CD4-positive, alpha-beta T cell treated with Interleukin-17A for 1 hour (primary cell): ENCODE measurements around the gene CCDC192.
"Not testable (repeated sequence)": the region's sequence is repeated elsewhere in the genome, so short reads cannot be mapped to it uniquely, and the experiment has no call there.

ENCODE experiments used
- DNase-seq: peaks from one replicate; pipeline ENCODE4 v3.0.0-alpha.2; 2020

CCDC192 gene

DNA sequence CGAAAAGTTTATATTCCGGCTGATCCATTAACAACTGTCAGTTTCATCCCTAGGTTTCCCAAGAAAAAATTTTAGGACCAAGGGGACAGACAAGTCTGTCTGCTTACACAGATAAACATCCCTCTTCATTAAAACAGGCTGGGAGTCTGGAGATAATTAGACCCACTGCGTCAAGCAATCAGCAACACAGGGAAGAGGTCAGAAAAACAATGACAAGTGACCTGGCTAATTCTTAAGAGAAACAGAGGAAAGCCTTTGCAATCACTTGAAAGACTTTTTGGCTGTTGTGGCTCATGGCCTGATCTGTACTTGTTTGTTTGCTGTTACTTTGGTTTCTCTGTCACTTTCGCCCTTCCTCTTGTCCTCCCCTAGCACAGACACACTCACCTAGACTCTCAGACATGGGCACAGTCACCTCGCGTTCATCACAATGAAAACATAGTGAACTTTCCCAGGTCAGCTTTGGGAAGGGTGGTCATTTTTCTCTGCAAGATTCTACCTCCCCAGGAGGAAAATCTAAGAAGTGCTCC is 2.9 kb upstream of the CCDC192 start:
- DNase-seq = no peak

DNA sequence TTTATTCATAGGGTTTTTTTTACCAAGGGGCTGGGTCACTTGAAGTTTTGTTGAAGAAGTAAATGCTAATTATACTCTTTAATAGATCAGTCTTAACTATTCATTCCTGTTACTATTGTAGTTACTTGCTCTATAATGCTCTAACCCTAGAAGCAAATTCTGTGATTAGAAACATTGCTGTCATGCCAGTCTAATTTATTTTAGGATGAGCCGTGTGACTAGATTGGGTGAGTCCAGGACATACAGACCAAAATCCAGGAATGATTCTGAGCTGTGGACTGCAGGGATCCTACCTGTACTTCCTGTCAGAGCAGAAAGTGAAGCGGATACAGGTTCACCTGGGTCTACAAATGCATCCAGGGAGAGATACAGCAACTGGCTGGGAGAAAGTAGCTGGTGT is 757 bp upstream of the CCDC192 start:
- no peak for DNase-seq

DNA sequence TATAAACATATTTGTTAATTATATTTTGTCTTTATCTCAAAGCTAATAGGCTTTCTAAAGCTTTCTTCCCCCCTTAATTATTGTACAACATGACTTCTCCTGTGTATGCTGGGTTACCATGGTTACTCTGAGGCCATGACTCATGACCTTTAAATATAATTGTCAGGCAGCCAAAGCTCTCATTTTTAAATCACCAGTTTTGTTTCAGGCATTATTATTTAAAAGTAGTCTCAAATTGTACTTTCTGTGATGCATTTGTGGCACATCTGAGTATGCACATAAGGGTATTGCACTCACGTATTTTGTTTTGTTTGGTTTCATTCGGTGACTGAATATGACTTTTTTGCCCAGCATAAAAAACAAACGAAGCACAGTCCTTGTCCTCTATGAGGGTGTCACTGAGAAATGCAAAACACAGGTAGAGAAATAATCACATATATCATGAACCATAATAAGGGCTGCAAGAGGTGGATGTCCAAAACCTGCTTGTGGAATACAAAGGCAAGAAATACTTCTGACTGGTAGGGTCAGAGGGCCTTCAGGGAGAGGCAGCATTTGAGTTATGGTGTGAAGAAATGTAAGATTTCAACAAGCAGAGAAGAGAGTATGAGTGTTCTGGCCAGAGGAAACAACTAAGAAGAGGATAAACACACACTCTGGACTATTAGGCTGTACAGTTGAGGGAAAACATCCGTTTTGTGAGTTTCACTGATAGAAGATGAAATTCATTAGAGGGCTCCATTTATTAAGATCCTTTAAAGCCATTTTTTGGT is 2.1 kb downstream of the CCDC192 start:
- no peak for DNase-seq

DNA sequence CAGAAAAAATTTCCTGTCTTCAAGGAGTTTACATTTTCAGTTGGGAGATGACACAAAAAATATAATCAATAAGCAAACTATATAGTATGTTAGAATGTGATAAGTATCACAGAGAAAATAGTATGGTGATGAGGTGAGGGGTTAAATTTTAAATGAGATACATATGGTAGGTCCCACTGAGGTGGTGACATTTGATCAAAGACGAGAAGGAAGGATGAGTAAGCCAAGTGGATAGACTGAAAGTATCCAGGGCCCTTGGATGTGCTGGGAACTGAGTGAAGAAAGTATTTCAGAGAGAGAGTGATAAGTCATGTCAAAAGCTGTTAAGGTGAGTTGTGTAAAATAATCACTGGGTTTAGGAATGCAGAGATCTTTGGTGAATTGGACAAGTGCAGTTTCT is 3.5 kb downstream of the CCDC192 start:
- no peak for DNase-seq

DNA sequence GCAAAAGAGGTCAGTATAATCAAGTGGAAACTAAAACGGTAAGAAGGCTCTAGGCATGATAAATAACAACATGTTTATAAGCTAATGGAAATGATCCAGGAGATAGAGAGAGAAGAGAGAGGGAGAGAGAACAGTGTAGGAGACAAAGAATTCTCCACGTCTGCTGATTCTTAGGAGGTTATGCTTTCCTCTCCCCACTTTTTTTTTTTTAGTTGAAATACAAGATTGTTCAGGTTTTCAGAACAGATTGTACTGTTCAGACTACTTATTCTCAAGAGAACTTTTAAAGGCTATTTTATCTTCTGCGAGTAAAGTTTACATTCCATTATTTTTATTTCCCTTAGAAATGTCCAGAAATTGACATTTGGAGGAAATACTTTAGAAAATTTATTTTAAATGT is 4.0 kb downstream of the CCDC192 start:
- no peak for DNase-seq

DNA sequence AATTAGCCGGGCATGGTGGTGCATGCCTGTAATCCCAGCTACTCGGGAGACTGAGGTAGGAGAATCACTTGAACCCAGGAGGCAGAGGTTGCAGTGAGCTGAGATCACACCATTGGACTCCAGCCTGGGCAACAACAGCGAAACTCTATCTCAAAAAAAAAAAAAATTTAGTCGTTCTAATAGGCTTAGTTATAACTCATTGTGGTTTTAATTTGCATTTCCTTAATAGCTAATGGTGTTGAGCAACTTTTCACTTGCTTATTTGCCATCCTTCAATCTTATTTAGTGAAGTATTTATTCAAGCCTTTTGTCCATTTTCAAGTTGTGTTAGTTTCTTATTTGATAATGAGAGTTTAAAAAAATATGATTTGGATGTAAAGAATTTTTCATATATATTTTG is 9.9 kb downstream of the CCDC192 start:
- DNase-seq = not testable (repeated sequence)

DNA sequence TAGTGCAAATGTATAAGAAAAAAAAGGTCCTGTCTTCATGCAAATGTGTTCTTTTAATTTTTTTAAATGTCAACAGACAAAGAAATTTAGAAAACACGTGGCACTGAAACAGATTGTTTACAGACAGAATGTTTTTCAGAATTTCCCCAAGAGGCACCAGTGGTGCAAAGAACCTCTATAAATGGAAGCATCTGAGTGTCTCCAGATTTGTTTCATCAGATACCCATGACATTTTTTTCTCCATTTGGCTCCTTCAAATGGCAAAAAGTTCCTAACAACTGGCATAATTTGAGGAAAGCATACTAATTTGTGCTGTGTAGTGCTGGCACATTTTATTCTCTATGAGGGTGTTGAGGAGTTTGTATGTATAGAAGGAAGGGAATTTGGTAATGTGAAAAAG is 15.0 kb downstream of the CCDC192 start:
- DNase-seq = no peak

DNA sequence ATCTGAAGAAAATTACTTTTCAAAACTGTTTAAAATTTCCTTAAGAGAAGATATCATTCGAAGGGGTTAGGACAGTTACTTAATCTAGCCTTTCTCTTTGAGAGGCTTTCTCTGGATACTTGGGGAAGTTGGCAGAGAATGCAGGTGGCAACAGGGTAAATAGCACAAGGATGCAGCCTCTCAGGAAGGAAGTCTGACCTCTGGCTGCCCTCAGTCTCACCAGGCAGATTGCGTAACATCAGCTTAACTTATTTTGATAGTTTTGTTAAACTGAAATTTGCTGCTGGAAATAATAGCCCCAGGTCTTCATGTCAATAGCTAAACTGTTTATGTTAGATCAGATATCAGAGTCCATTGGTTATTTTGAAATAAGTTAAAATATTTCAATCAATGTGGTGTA is 20.4 kb downstream of the CCDC192 start:
- DNase-seq = no peak

DNA sequence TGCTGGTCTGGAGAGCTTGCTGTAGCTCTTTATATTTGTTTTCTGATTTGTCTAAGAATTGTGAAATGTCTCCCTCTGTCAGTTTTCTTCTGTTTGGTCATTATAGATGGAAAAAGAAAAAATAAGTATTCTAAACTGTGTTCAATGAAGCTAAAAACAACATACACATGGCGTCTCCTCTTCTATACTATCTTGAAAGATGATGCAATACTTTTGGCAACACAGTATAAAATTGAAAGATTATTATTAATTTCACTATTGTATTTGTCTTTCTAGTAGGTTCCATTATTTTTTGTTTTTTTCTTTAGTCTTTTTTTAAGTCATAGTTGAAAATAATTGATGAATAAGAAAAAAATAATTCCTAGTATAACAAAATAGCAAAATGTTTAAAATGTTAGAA is 22.5 kb downstream of the CCDC192 start:
- DNase-seq = no peak

DNA sequence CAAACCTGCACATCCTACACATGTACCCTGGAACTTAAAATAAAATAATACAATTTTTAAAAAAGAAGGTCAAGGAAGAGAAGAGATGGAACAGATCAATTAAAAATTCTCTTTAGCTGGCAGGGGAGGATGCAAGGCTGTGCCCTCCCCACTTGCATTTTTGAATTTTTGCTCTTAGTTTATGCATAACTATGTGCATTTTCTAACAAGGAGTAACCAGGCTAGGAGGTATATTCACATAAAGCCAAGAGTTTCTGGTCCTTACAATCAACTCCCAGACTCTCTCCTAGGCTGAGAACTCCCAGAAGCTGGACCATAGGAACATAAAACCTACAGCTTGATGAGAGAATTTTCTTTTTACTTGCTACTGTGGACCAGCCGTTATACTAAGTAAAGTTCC is 29.8 kb downstream of the CCDC192 start:
- DNase-seq = no peak

DNA sequence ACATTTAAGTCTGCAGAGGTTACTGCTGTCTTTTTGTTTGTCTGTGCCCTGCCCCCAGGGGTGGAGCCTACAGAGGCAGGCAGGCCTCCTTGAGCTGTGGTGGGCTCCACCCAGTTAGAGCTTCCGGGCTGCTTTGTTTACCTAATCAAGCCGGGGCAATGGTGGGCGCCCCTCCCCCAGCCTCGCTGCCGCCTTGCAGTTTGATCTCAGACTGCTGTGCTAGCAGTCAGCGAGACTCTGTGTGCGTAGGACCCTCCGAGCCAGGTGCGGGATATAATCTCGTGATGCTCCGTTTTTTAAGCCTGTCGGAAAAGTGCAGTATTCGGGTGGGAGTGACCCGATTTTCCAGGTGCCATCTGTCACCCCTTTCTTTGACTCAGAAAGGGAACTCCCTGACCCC is 36.2 kb downstream of the CCDC192 start:
- DNase-seq = not testable (repeated sequence)

DNA sequence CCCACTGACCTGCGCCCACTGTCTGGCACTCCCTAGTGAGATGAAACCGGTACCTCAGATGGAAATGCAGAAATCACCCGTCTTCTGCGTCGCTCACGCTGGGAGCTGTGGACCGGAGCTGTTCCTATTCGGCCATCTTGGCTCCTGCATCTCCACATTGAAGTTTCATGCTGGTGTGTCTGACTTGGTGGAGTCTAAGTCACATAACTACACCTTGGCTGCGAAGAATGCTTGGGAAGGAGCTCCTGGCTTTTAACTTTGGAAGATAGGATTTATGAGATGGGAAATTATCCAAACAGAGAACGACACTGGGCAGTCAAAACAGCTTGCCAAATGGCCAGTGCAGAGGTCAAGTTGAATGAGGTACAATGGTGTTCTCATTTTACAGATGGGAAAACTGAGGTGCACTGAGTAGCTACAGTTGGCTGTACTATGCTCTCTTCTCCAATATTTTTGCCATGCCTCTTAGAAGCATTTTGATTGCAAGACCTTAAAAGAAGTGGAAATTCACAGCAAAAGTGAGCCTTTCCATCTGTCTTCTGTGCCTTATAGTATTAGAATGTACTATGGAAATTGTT is 36.7 kb downstream of the CCDC192 start:
- DNase-seq = no peak

DNA sequence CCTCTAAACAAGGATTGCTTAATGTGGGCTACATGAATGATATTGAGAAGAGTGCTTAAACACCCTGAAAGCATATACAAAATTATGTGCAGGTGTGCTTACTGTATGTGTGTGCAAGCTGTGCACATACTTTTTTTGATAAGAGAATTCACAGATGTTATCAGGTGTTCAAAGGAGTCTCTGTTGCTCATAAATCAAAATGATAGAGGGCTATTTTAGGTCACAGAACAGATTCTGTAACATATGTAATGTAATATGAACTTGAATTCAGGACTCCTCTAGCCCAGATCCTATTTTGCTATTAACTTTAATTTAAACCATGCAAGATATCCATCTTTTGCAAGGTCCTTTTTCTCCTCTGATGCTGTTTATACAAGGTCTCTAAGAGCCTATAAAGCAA is 38.2 kb downstream of the CCDC192 start:
- no peak for DNase-seq

DNA sequence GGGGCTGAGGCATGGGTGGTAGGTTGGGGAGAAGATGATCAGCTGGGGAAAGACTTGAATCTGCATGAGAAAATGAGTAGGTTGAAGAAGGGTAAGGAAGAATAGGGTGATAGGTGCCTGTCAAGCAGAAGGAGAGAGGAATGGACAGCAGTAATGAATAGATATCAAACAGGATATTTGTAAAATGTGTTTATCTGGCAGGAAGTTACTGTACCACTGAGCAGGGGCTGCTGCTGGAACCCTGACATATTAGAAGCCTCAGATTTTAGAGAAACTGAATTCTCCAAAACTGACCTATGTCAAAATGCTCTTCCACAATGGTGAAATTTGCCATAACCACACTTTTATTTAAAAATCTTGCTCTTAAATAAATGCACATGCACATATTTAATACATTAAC is 41.0 kb downstream of the CCDC192 start:
- DNase-seq = no peak

DNA sequence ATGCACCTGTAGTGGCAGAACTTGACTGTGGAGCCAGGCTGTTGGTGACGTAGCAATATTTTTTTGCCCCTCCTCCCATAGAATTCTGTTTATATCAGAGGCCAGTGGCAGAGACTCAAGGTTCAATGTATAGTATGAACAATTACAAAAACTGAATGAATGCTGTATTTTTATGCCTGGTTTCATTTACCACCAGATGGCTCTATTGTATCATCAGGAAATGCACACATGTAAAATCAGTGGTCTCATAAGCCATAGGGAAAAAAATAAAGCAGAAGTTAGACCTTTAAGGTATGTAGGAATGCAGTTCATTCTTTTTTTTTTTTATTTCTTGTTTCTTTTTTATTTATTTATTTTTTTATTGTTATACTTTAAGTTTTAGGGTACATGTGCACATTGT is 43.6 kb downstream of the CCDC192 start:
- DNase-seq = peak; percentile 18

DNA sequence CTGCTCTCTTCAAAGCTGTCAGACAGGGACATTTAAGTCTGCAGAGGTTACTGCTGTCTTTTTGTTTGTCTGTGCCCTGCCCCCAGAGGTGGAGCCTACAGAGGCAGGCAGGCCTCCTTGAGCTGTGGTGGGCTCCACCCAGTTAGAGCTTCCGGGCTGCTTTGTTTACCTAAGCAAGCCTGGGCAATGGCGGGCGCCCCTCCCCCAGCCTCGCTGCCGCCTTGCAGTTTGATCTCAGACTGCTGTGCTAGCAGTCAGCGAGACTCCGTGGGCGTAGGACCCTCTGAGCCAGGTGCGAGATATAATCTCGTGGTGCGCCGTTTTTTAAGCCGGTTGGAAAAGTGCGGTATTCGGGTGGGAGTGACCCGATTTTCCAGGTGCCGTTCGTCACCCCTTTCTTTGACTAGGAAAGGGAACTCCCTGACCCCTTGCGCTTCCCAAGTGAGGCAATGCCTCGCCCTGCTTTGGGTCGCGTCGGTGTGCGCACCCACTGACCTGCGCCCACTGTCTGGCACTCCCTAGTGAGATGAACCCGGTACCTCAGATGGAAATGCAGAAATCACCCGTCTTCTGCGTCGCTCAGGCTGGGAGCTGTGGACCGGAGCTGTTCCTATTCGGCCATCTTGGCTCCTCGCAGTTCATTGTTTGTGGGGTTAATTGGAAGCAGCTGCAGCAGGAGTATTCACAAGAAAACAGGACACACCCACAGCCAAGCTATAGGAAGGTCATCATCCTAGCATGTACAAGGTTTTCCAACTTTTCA is 49.5 kb downstream of the CCDC192 start:
- DNase-seq = not testable (repeated sequence)

DNA sequence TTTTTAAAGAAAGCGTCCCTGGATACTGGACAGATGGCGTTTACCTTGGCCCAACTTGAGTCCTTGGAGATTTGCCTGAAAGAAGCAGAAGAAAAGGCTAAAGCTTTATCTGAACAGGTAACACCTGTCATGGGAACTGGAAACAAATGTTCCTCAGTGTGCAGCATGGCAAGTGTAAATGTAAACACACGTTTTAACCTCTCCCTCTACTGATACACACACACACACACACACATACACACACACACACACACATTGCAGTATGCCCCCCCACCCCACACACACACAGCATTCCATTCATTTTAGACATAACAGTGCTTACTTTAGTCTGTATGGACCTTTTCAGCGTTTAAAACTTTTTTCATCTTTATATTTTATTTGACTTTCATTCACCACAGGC is 51.1 kb downstream of the CCDC192 start:
- no peak for DNase-seq

DNA sequence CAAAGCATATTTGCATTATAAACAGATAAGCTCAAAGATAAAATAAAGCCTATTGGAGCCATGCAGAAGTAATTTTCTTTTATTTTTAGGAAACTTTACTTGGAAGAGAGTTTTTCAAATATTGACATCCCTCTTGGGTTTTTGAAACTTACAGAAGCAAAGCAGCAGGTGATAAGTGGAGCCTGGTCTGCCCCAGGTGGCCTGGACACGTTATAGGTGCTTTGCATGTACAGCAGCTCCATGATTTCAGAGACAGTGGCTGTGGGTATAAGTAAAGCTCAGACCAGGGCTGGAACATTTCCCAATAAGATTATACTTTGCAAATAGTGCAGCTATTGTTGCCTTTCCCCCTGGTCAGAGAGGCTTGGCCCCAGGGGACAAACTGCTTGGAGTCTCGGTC is 51.5 kb downstream of the CCDC192 start:
- no peak for DNase-seq

DNA sequence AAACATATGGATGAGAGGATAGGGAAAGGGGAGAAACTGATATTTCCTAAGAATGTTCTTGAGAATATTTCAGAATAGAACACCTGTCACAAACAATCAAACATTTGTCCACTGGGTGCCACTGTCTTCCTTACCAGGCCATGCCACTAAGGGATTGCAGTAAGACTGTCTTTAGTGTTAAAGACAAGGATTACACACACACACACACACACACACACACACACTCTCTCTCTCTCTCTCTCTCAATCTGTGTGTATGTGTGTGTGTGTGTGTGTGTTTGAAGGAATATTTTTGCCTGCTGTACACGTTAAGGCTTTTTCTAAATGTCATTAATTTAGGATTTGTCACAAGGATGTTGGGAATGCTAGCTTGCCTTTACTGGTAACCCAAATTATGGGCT is 54.4 kb downstream of the CCDC192 start:
- DNase-seq = peak; percentile 35

DNA sequence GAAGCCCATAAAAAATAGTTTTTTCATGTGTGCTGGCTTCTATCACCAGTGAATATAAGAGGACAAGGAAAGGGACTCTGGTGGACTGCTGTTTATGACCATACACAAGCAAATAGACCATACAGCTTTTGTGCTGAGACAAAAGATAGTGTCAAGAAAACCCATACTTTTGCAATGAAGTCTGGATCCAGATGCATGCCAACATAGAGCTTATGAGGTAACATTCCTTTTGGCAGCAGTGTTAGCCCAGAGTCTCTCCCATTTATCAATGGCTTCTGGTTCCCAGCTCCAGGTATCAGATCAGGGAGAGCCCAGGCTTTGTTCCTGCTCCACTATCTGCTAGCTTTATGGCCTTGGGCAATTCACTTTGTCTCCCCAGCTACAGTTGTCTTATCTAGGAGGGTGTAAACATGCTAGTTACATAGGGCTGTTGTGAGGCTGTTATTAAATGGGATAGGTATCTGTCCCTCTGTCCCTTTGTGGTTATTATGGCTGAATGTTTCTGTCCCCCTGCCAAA is 55.6 kb downstream of the CCDC192 start:
- DNase-seq = no peak

DNA sequence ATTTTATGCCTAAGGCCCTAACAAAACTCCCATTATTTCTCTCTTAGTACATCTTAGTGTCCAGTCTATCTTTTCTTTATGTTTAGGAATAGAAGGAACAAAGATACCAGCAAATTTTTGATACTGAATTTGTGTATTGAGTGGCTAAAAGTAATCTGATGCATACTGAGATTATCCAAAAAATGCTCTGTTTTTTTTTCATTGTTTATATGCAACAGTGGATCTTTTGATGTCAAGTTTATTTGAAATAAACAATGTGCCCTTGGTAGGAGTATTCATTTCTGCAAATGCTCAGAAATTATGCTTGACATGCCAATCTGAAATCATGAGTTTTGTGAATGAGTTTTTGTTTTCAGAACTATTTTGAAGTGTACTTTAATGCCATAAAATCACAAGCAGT is 58.7 kb downstream of the CCDC192 start:
- DNase-seq = no peak

DNA sequence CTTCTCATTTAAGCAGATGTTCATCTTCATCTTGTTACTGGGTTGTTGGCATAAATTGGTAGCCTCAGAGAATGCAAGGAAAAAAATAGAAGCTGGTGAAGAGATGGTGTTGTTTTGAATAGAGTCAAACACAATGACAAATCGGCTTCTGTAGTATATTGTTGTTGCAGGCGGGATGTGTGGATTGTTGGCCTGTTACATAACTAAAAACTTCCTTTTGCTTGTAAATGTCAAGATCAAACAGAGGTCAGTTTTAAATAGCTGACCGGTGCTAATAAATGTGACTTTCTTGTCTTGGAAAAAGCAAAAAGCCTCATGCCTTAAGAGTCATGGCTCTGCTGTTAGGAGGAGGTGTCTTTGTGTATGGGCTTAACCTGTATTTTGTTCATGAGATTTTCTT is 59.2 kb downstream of the CCDC192 start:
- DNase-seq = no peak

DNA sequence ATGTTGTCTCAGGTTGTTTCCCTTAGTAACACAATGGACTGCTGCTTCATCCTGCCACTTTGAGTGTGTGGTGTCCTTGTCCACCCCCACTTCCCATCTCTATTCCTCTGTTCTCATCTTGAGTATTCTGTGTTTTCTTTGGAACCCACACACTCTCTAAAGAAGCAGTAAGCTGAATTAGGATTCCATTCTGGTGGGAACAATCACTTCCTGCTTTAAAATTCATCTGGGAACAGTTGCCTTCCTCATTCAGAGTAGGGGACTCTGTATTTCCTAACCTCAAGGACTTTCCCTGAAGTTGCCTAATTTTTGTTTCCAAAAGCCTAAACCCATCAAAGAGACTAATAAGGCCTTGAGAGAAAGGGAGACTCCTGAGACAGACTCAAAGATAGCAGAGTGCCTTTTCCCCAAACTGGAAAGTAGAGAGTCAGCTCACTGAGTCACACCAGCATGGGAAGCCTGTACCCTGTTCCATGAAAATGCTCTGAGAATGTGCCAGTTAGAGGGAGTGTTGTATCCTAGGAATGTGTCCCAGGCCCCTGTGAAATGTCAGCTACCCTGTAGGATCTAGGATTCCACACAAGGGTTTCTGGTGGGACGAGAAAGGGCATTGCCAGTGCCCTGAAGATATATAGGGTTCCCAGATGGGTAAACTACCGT is 63.6 kb downstream of the CCDC192 start:
- no peak for DNase-seq
